Measurements from ENCODE around the gene ZBTB17. TPM values are rescaled to one million over a fixed set of nuclear protein-coding genes. Genes with fewer than 3 reads are reported as not detected.
"Not testable (repeated sequence)": the region's sequence is repeated elsewhere in the genome, so short reads cannot be mapped to it uniquely, and the experiment has no call there.

Gene ZBTB17
- total RNA-seq, 1 experiment from 2014 or later, result 32.0 TPM

- POLR2A ChIA-PET; DNase-seq (ENCODE audit: low spot score); H3K4me3 Mint-ChIP-seq; H3K4me1 Mint-ChIP-seq; ATAC-seq; H3K27ac Mint-ChIP-seq; H3K27me3 Mint-ChIP-seq (ENCODE audit: low read depth); CTCF ChIA-PET; H3K9me3 Mint-ChIP-seq: not testable (repeated sequence)
- 0 out of 2 replicates have a peak, but pooled peaks have one; percentile 64 for TF ChIP-seq ZNF121 (CRISPR knock-in tag; IDR thresholded peaks at IDR 0.05)
- H3K36me3 Mint-ChIP-seq, result peaks cover 52% of the 10 kb centered on the region
These were observed 62.3 kb downstream of the ZBTB17 start for GRCh38 chr1:15913607-15914006.

- ChIA-PET CTCF (no interaction called here), POLR2A (no interaction called here)
- Mint-ChIP-seq H3K27me3 (ENCODE audit: low read depth) (no peaks in the 10 kb centered on the region), H3K27ac (no peak overlapping the region), H3K36me3 (peaks cover 47% of the 10 kb centered on the region), H3K4me1 (no peaks in the 10 kb centered on the region), H3K4me3 (no peak overlapping the region), H3K9me3 (no peaks in the 10 kb centered on the region)
- DNase-seq (ENCODE audit: low spot score) (no peak), ATAC-seq (no peak)
- TF ChIP-seq ERG (CRISPR knock-in tag; IDR thresholded peaks at IDR 0.05) (no peak), ZNF121 (CRISPR knock-in tag; IDR thresholded peaks at IDR 0.05) (no peak), IRF1 (CRISPR knock-in tag; IDR thresholded peaks at IDR 0.05) (no peak), RORB (CRISPR knock-in tag; IDR thresholded peaks at IDR 0.05) (no peak), OVOL2 (CRISPR knock-in tag; IDR thresholded peaks at IDR 0.05; ENCODE audit: borderline replicate concordance) (no peak), ELF4 (CRISPR knock-in tag; IDR thresholded peaks at IDR 0.05; ENCODE audit: low read depth) (no peak), ZNF263 (CRISPR knock-in tag; IDR thresholded peaks at IDR 0.05; ENCODE audit: low read depth) (no peak), GTF2I (CRISPR knock-in tag; conservative IDR thresholded peaks at IDR 0.05) (no peak), E2F1 (CRISPR knock-in tag; IDR thresholded peaks at IDR 0.05) (no peak), AFF4 (CRISPR knock-in tag; IDR thresholded peaks at IDR 0.05; ENCODE audit: borderline replicate concordance) (no peak), HMGA2 (CRISPR knock-in tag; IDR thresholded peaks at IDR 0.05) (no peak), ARID4B (CRISPR knock-in tag; IDR thresholded peaks at IDR 0.05; ENCODE audit: borderline replicate concordance) (no peak), JUN (CRISPR knock-in tag; IDR thresholded peaks at IDR 0.05) (no peak), NFYB (CRISPR knock-in tag; conservative IDR thresholded peaks at IDR 0.05; ENCODE audit: low read depth) (no peak), ATF2 (CRISPR knock-in tag; IDR thresholded peaks at IDR 0.05; ENCODE audit: borderline replicate concordance, low read depth) (no peak), KAT7 (CRISPR knock-in tag; IDR thresholded peaks at IDR 0.05; ENCODE audit: borderline replicate concordance) (no peak), AR (CRISPR knock-in tag; IDR thresholded peaks at IDR 0.05) (no peak)
These were observed 64.0 kb downstream of the ZBTB17 start for GRCh38 chr1:15911927-15912326.

All from WTC11 (cell line).